IMR-90 (cell line): ENCODE measurements around the gene CRHBP. TPM values are rescaled to one million over a fixed set of nuclear protein-coding genes. Genes with fewer than 3 reads are reported as not detected.
"Not testable (repeated sequence)": the region's sequence is repeated elsewhere in the genome, so short reads cannot be mapped to it uniquely, and the experiment has no call there.

Source experiments
- ATAC-seq: fragments of 200-7000 bp; cut with Tn5 transposase; 2 replicates; pipeline ENCODE4 v1.9.1; 2020; ENCODE audit warnings: low read depth, mild to moderate bottlenecking, moderate library complexity
- BruUV-seq: library from RNA; stranded (reverse); fragments of 400-500 nt; replicated peaks from 2 replicates; lab custom pipeline; 2021; lab: Mats Ljungman, UMichigan
- CTCF ChIA-PET: fragments of 300-600 bp; formaldehyde crosslinking; extraction: SDS; loops from one replicate; lab custom pipeline; 2021; ENCODE audit warnings: antibody characterized with exemption; lab: Yijun Ruan, JAX
- POLR2A ChIA-PET: fragments of 300-600 bp; sonication (Branson Sonifier 250); formaldehyde crosslinking; loops from one replicate; lab custom pipeline; 2022; ENCODE audit warnings: antibody characterized with exemption; ENCODE audit not compliant: unreplicated experiment; lab: Charles Lee
- DNase-seq: peaks from one replicate; pipeline ENCODE4 v3.0.0; 2013
- H2AFZ ChIP-seq: replicated peaks from 2 replicates; pipeline ENCODE3; 2013; ENCODE audit warnings: low read length, mild to moderate bottlenecking; ENCODE audit not compliant: poor library complexity
- H2AK5ac ChIP-seq: 2 replicates; pipeline ENCODE4 v1.6.1; 2013; ENCODE audit warnings: low read depth, low read length, inconsistent platforms
- H2AK9ac ChIP-seq: replicated peaks from 2 replicates; pipeline ENCODE3; 2013; ENCODE audit warnings: mild to moderate bottlenecking, low read depth, low read length, moderate library complexity; ENCODE audit not compliant: poor library complexity
- H2BK120ac ChIP-seq: 2 replicates; pipeline ENCODE4 v1.6.1; 2013; ENCODE audit warnings: low read depth, low read length, inconsistent platforms
- H2BK15ac ChIP-seq: 3 replicates; pipeline ENCODE4 v1.6.1; 2013; ENCODE audit warnings: low read depth, low read length, inconsistent platforms
- H2BK20ac ChIP-seq: 2 replicates; pipeline ENCODE4 v1.6.1; 2013; ENCODE audit warnings: low read depth, mild to moderate bottlenecking, inconsistent platforms, low read length, moderate library complexity
- H2BK5ac ChIP-seq: 2 replicates; pipeline ENCODE4 v1.6.1; 2013; ENCODE audit warnings: mild to moderate bottlenecking, low read depth, low read length, inconsistent platforms; ENCODE audit not compliant: poor library complexity, severe bottlenecking
- H3K14ac ChIP-seq: replicated peaks from 2 replicates; pipeline ENCODE4 v1.6.1; 2013; ENCODE audit warnings: low read depth, low read length, inconsistent platforms
- H3K18ac ChIP-seq: 2 replicates; pipeline ENCODE4 v1.6.1; 2013; ENCODE audit warnings: low read depth, low read length, control low read depth
- H3K23ac ChIP-seq: 2 replicates; pipeline ENCODE4 v1.6.1; 2013; ENCODE audit warnings: low read depth, low read length, inconsistent platforms
- H3K27ac ChIP-seq: 2 replicates; pipeline ENCODE4 v1.5.1; 2013; ENCODE audit warnings: mild to moderate bottlenecking, control low read depth, low read length; ENCODE audit not compliant: insufficient read depth
- H3K27me3 ChIP-seq: 2 replicates; pipeline ENCODE4 v1.6.1; 2013; ENCODE audit warnings: low read length; ENCODE audit not compliant: control insufficient read depth, insufficient read depth
- H3K36me3 ChIP-seq: 2 replicates; pipeline ENCODE4 v1.6.1; 2013; ENCODE audit warnings: low read length, mixed read lengths; ENCODE audit not compliant: control insufficient read depth, insufficient read depth
- H3K4ac ChIP-seq: 2 replicates; pipeline ENCODE4 v1.6.1; 2013; ENCODE audit warnings: low read depth, low read length, inconsistent platforms
- H3K4me1 ChIP-seq: 2 replicates; pipeline ENCODE4 v1.6.1; 2013; ENCODE audit warnings: low read length, mixed read lengths; ENCODE audit not compliant: control insufficient read depth, insufficient read depth
- H3K4me2 ChIP-seq: 2 replicates; pipeline ENCODE4 v1.6.1; 2013; ENCODE audit warnings: low read depth, mild to moderate bottlenecking, control low read depth, low read length, moderate library complexity
- H3K4me3 ChIP-seq: 2 replicates; pipeline ENCODE4 v1.5.1; 2013; ENCODE audit warnings: low read depth, mild to moderate bottlenecking, control low read depth, low read length, moderate library complexity; ENCODE audit not compliant: insufficient read depth
- H3K56ac ChIP-seq: 2 replicates; pipeline ENCODE4 v1.6.1; 2013; ENCODE audit warnings: low read length, inconsistent platforms; ENCODE audit not compliant: insufficient read depth; ENCODE audit errors: extremely low read depth
- H3K79me1 ChIP-seq, 2 experiments: 2 replicates each; pipeline ENCODE4 v1.6.1; 2013; ENCODE audit warnings: low read length in 2 of 2, inconsistent platforms in 1 of 2, low read depth in 1 of 2
- H3K9ac ChIP-seq: 2 replicates; pipeline ENCODE4 v1.6.1; 2013; ENCODE audit warnings: low read depth, low read length, control low read depth
- H3K9me1 ChIP-seq: 2 replicates; pipeline ENCODE4 v1.6.1; 2013; ENCODE audit warnings: low read length, inconsistent platforms; ENCODE audit not compliant: insufficient read depth
- H3K9me3 ChIP-seq: 2 replicates; pipeline ENCODE4 v1.6.1; 2013; ENCODE audit warnings: low read length; ENCODE audit not compliant: control insufficient read depth, insufficient read depth
- H4K20me1 ChIP-seq: 2 replicates; pipeline ENCODE4 v1.6.1; 2013; ENCODE audit warnings: low read length, inconsistent platforms; ENCODE audit not compliant: insufficient read depth
- H4K5ac ChIP-seq: 2 replicates; pipeline ENCODE4 v1.6.1; 2013; ENCODE audit warnings: mild to moderate bottlenecking, low read depth, low read length, control low read depth
- H4K8ac ChIP-seq, 2 experiments: 2 replicates each; pipeline ENCODE4 v1.6.1; 2013; ENCODE audit warnings: low read depth in 2 of 2, low read length in 2 of 2, control low read depth in 1 of 2, inconsistent platforms in 1 of 2
- H4K91ac ChIP-seq: 2 replicates; pipeline ENCODE4 v1.6.1; 2013; ENCODE audit warnings: low read depth, low read length, inconsistent platforms; ENCODE audit not compliant: insufficient read depth
- BHLHE40 ChIP-seq: fragments of 150-350 bp; IDR thresholded peaks from 2 replicates; pipeline ENCODE4 v1.6.1; 2016; ENCODE audit warnings: mild to moderate bottlenecking, low read depth, low read length
- CEBPB ChIP-seq: IDR thresholded peaks from 2 replicates; pipeline ENCODE4 v1.6.1; 2012; ENCODE audit warnings: low read depth, low read length, improper control_type of control experiment
- MAFK ChIP-seq: IDR thresholded peaks from 2 replicates; pipeline ENCODE4 v1.6.1; 2012; ENCODE audit warnings: low read depth, low read length, improper control_type of control experiment
- RAD21 ChIP-seq: IDR thresholded peaks from 2 replicates; pipeline ENCODE4 v1.6.1; 2012; ENCODE audit warnings: low read length, improper control_type of control experiment
- RCOR1 ChIP-seq: IDR thresholded peaks from 2 replicates; pipeline ENCODE4 v1.6.1; 2012; ENCODE audit warnings: mild to moderate bottlenecking, low read length, improper control_type of control experiment; ENCODE audit not compliant: insufficient replicate concordance
- USF2 ChIP-seq: fragments of 150-350 bp; IDR thresholded peaks from 2 replicates; pipeline ENCODE4 v1.6.1; 2017; ENCODE audit warnings: mild to moderate bottlenecking, antibody characterized with exemption, low read length, low read depth
- WGBS, 2 experiments: methylation state at CpG; one replicate each; pipeline versions ENCODE4 v1.1.5 to v1.1.7; 2013; ENCODE audit warnings: missing lambda C conversion rate in 2 of 2; ENCODE audit not compliant: insufficient read length in 1 of 2; ENCODE audit errors: extremely low coverage in 2 of 2; 5-methylcytosine and 5-hydroxymethylcytosine counted together
- dilution Hi-C: fragments of 300-500 bp; cut with HindIII; formaldehyde crosslinking; loops from one replicate; pipeline ENCODE4 v1.14.3; 2018; ENCODE audit warnings: low sequenced_read_pairs; ENCODE audit not compliant: unreplicated experiment
- in situ Hi-C: fragments of 300-500 bp; cut with MboI; formaldehyde crosslinking; loops from 3 replicates; pipeline ENCODE4 v1.14.3; 2019; ENCODE audit warnings: low sequenced_read_pairs, inconsistent platforms, mixed read lengths
- intact Hi-C: fragments of 100-400 bp; cut with micrococcal nuclease; formaldehyde crosslinking; loops from 2 replicates; pipeline ENCODE4 v1.10.0; 2022
- polyA plus RNA-seq, 3 experiments: library from polyadenylated mRNA; depleted of rRNA; stranded (reverse); fragments of >200 nt; gene quantifications; 2 replicates each; pipeline ENCODE4 v1.2.3, GENCODE V29; 2012; ENCODE audit warnings: low replicate concordance in 1 of 3
- total RNA-seq: library from RNA; depleted of rRNA; stranded (reverse); fragments of >200 nt; gene quantifications from 2 replicates; pipeline ENCODE4 v1.2.3, GENCODE V29; 2012

CRHBP gene
- total and polyA plus RNA-seq, 2 of the 4 experiments (the other 2 are of a cell fraction), result 0.09 TPM; not detected in 1

GRCh38 chr5:76994337-76994736 is 41.5 kb downstream of the CRHBP start:
- Histone ChIP-seq H3K4me3 (no peak overlapping the region), H3K9ac (no peak overlapping the region), H3K27ac (no peak overlapping the region), H4K5ac (no peak overlapping the region), H3K27me3 (0 out of 2 replicates have a peak, but pooled peaks cover 1% of the 10 kb centered on the region), H3K4ac (no peak overlapping the region), H3K4me1 (no peaks in the 10 kb centered on the region), H2AK5ac (no peak overlapping the region), H3K36me3 (no peaks in the 10 kb centered on the region), H3K9me1 (no peaks in the 10 kb centered on the region), H3K79me1 (no peaks in the 10 kb centered on the region), H4K8ac (no peak overlapping the region), H3K4me2 (no peak overlapping the region), H4K20me1 (no peaks in the 10 kb centered on the region), H2BK5ac (no peak overlapping the region), H2AFZ (no peak overlapping the region), H2BK15ac (no peak overlapping the region), H4K91ac (no peak overlapping the region), H2BK20ac (no peak overlapping the region), H3K18ac (no peak overlapping the region), H3K56ac (no peak overlapping the region), H2AK9ac (no peak overlapping the region), H3K14ac (no peak overlapping the region), H3K9me3 (no peaks in the 10 kb centered on the region), H3K23ac (no peak overlapping the region), H2BK120ac (no peak overlapping the region)
- ChIA-PET POLR2A (no interaction called here), CTCF (no interaction called here)
- ATAC-seq (no peak), DNase-seq (no peak)
- intact Hi-C loops, result no loop called here
- in situ Hi-C loops, result no loop called here
- no TSS peak for BruUV-seq
- TF ChIP-seq USF2 (no peak), CEBPB (no peak), RAD21 (no peak), RCOR1 (no peak), BHLHE40 (no peak), MAFK (no peak)
- dilution Hi-C loops, result no loop called here
- no CpG with 5 or more reads among the region's 6 CpGs for WGBS, 2 experiments

- H2AK9ac ChIP-seq, H2BK15ac ChIP-seq, H3K14ac ChIP-seq, H3K9me3 ChIP-seq, intact Hi-C loops, H3K27ac ChIP-seq, DNase-seq, H3K23ac ChIP-seq, POLR2A ChIA-PET, H4K20me1 ChIP-seq, H3K9me1 ChIP-seq, H3K36me3 ChIP-seq, H2BK20ac ChIP-seq, H4K5ac ChIP-seq, H2BK120ac ChIP-seq, H3K9ac ChIP-seq, H3K56ac ChIP-seq, H2AFZ ChIP-seq, H4K8ac ChIP-seq, ATAC-seq, H2BK5ac ChIP-seq, H3K4me1 ChIP-seq, H2AK5ac ChIP-seq, H3K79me1 ChIP-seq, H4K91ac ChIP-seq, dilution Hi-C loops, CTCF ChIA-PET, H3K27me3 ChIP-seq, H3K4me2 ChIP-seq, H3K4me3 ChIP-seq, in situ Hi-C loops, H3K4ac ChIP-seq, H3K18ac ChIP-seq, BruUV-seq: not testable (repeated sequence)
- no CpG with 5 or more reads among the region's 4 CpGs for WGBS, 2 experiments
Measured at GRCh38 chr5:76998251-76998650, 45.4 kb downstream of the CRHBP start.
